HepG2 (cell line): ENCODE data around the gene DDX46. TPM values are rescaled to one million over a fixed set of nuclear protein-coding genes. Genes with fewer than 3 reads are reported as not detected.

Source experiments
- AGO2 ChIP-seq: fragments of 200-400 bp; formaldehyde crosslinking; optimal IDR thresholded peaks from 2 replicates; pipeline ENCODE3; 2017; ENCODE audit warnings: mild to moderate bottlenecking, low read depth, low read length, moderate library complexity
- GABPB1 ChIP-seq: IDR thresholded peaks from 2 replicates; pipeline ENCODE4 v1.6.1; 2016; ENCODE audit warnings: mild to moderate bottlenecking, missing genetic modification reagents, moderate library complexity, missing compliant biosample characterization
- HINFP ChIP-seq: sonication (generic); formaldehyde crosslinking; IDR thresholded peaks from 2 replicates; pipeline ENCODE4 v1.4.0; 2020; ENCODE audit warnings: low read depth, mild to moderate bottlenecking, missing genetic modification reagents
- KLF15 ChIP-seq: sonication (generic); formaldehyde crosslinking; IDR thresholded peaks from 2 replicates; pipeline ENCODE4 v1.8.1; 2023; ENCODE audit warnings: borderline replicate concordance, mild to moderate bottlenecking, inconsistent platforms, missing genetic modification reagents, mixed read lengths
- KMT2B ChIP-seq: IDR thresholded peaks from 2 replicates; pipeline ENCODE4 v1.6.1; 2016; ENCODE audit warnings: missing genetic modification reagents, missing compliant biosample characterization
- LCORL ChIP-seq, 2 experiments: fragments of 450-650 bp in 1 of 2; sonication (generic) in 1 of 2; formaldehyde crosslinking in 1 of 2; IDR thresholded peaks; 2 replicates each; pipeline versions ENCODE4 v1.5.0 to v1.6.1; 2017 to 2020; ENCODE audit warnings: antibody characterized with exemption in 1 of 2, missing genetic modification reagents in 1 of 2
- NR2F1 ChIP-seq, 2 experiments: fragments of 450-650 bp in 1 of 2; formaldehyde crosslinking in 1 of 2; IDR thresholded peaks; 2 replicates each; pipeline versions ENCODE4 v1.5.0 to v1.6.1; 2016 to 2020; ENCODE audit warnings: mild to moderate bottlenecking in 1 of 2, missing compliant biosample characterization in 1 of 2, missing genetic modification reagents in 1 of 2, moderate library complexity in 1 of 2
- SALL1 ChIP-seq: sonication (generic); formaldehyde crosslinking; IDR thresholded peaks from 2 replicates; pipeline ENCODE4 v1.8.0; 2022; ENCODE audit warnings: mild to moderate bottlenecking, missing genetic modification reagents
- SIN3A ChIP-seq: IDR thresholded peaks from 2 replicates; pipeline ENCODE4 v1.6.1; 2011; ENCODE audit warnings: low read depth, mild to moderate bottlenecking, control low read depth, low read length, borderline replicate concordance
- SNAPC2 ChIP-seq: sonication (generic); formaldehyde crosslinking; IDR thresholded peaks from 2 replicates; pipeline ENCODE4 v1.8.1; 2022; ENCODE audit warnings: mild to moderate bottlenecking, missing genetic modification reagents
- SRSF9 ChIP-seq: fragments of 200-400 bp; formaldehyde crosslinking; IDR thresholded peaks from 2 replicates; pipeline ENCODE4 v1.6.1; 2018; ENCODE audit warnings: borderline replicate concordance, mild to moderate bottlenecking, low read depth, low read length; ENCODE audit not compliant: insufficient read depth, poor library complexity, severe bottlenecking
- TAF15 ChIP-seq: fragments of 200-400 bp; formaldehyde crosslinking; IDR thresholded peaks from one replicate; pipeline ENCODE4 v1.6.1; 2018; ENCODE audit warnings: mild to moderate bottlenecking, low read depth, low read length; ENCODE audit not compliant: poor library complexity, severe bottlenecking
- ZFP90 ChIP-seq: sonication (generic); formaldehyde crosslinking; IDR thresholded peaks from 2 replicates; pipeline ENCODE4 v1.8.0; 2022; ENCODE audit warnings: missing genetic modification reagents, mild to moderate bottlenecking, inconsistent platforms, borderline replicate concordance
- ZNF44 ChIP-seq: sonication (generic); formaldehyde crosslinking; IDR thresholded peaks from 2 replicates; pipeline ENCODE4 v1.5.1; 2020; ENCODE audit warnings: mild to moderate bottlenecking, missing genetic modification reagents
- ZNF530 ChIP-seq: sonication (generic); formaldehyde crosslinking; IDR thresholded peaks from 2 replicates; pipeline ENCODE4 v1.5.0; 2020; ENCODE audit warnings: low read depth, mild to moderate bottlenecking, missing genetic modification reagents
- ZNF572 ChIP-seq: sonication (generic); formaldehyde crosslinking; IDR thresholded peaks from 2 replicates; pipeline ENCODE4 v1.5.1; 2020; ENCODE audit warnings: mild to moderate bottlenecking, missing genetic modification reagents
- ZNF605 ChIP-seq: sonication (generic); formaldehyde crosslinking; IDR thresholded peaks from 2 replicates; pipeline ENCODE4 v1.8.0; 2022; ENCODE audit warnings: mild to moderate bottlenecking, missing genetic modification reagents
- ZNF780A ChIP-seq: sonication (generic); formaldehyde crosslinking; IDR thresholded peaks from 2 replicates; pipeline ENCODE4 v1.8.0; 2022; ENCODE audit warnings: mild to moderate bottlenecking, missing genetic modification reagents, moderate library complexity
- polyA plus RNA-seq, 8 experiments: library from polyadenylated mRNA; depleted of rRNA in 3 of 8; stranded (reverse) in 7 of 8; unstranded in 1 of 8; fragments of >200 nt; fragmentation: Illumina TruSeq in 4 of 8; extraction: Trizol in 4 of 8; gene quantifications; 2 replicates each; pipeline versions ENCODE4 v1.2.1 to v1.2.3, GENCODE V29; 2011 to 2016; ENCODE audit warnings: low read depth in 4 of 8, missing spikeins in 1 of 8, mixed read lengths in 1 of 8; ENCODE audit not compliant: insufficient read depth in 1 of 8
- total RNA-seq, 5 experiments: library from RNA; depleted of rRNA; stranded (reverse); fragments of >200 nt; fragmentation: Illumina TruSeq; extraction: Trizol; gene quantifications; 2 replicates each; pipeline ENCODE4 v1.2.3, GENCODE V29; 2016; ENCODE audit warnings: low read depth in 1 of 5
- TF ChIP-seq, protein P1 (sequence below): sonication (generic); formaldehyde crosslinking; IDR thresholded peaks from 2 replicates; pipeline ENCODE4 v1.4.0; 2020; ENCODE audit warnings: missing genetic modification reagents, borderline replicate concordance
- TF ChIP-seq, protein P2 (sequence below): IDR thresholded peaks from 2 replicates; pipeline ENCODE4 v1.6.1; 2016; ENCODE audit warnings: missing genetic modification reagents, missing compliant biosample characterization
- TF ChIP-seq, protein P3 (sequence below): sonication (generic); formaldehyde crosslinking; IDR thresholded peaks from 2 replicates; pipeline ENCODE4 v1.4.0; 2020; ENCODE audit warnings: missing genetic modification reagents, mild to moderate bottlenecking, borderline replicate concordance

The DDX46 gene
- total and polyA plus RNA-seq, 2 of the 13 experiments (the other 11 are each of a cell fraction or from before 2014, with no cell fraction given), result 27.3 to 59.3 TPM

DNA sequence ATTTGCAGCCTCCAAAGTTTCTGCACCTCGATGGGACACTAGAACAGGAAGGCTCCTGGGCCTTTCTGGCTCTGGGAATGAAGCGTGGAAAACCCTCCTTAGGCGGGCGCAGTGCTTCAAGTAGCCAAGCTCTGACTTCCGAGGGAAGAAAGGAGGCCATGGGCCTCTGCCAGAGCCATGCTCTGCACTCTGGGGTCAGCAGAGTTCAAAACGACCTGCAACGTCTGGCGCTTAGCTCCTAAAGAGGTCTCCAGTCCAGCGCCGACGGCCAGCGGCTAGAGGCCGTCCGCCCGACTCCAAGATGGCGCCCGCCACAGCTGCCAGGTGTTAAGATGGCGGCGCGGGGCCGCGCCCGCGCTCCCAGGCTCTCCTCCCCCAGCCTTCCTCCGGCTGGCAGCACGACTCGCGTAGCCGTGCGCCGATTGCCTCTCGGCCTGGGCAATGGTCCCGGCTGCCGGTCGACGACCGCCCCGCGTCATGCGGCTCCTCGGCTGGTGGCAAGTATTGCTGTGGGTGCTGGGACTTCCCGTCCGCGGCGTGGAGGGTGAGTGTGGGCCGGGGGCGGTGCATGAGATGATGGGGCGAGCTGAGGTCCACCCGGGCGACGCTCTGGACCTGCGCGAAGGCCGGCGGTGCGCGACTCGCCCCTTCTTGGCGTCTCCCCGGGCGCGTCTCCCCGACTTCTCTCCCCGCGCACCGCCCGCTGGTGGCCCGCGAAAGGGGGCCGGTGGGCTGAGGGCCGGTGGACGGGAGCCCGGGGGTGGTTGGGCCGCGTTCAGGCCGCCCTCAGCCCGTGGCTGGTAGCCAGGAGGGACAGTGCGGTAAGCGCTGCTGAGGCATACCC is 115.6 kb downstream of the DDX46 start, which contains the start of gene TXNDC15 (continued):
- TF ChIP-seq SRSF9 (no peak), AGO2 (peak; percentile 87), LCORL (IDR thresholded peaks at IDR 0.05) (no peak), LCORL (CRISPR knock-in tag; IDR thresholded peaks at IDR 0.05) (peak; percentile 82), ZNF605 (CRISPR knock-in tag) (peak; percentile 89), KMT2B (peak; percentile 91), ZFP90 (CRISPR knock-in tag) (peak; percentile 90; the same call in 1 of the 2 replicates), KLF15 (CRISPR knock-in tag) (0 out of 2 replicates have a peak, but pooled peaks have one; percentile 43), TAF15 (no peak), SNAPC2 (peak; percentile 61; the same call in 1 of the 2 replicates), SIN3A (no peak), ZNF530 (CRISPR knock-in tag) (0 out of 2 replicates have a peak, but pooled peaks have one; percentile 41), ZNF780A (peak; percentile 81; the same call in 1 of the 2 replicates), SALL1 (CRISPR knock-in tag) (peak; percentile 85; the same call in 1 of the 2 replicates), ZNF44 (CRISPR knock-in tag) (0 out of 2 replicates have a peak, but pooled peaks have one; percentile 21), GABPB1 (peak; percentile 91), HINFP (peak; percentile 90), NR2F1 (CRISPR knock-in tag; IDR thresholded peaks at IDR 0.05) (peak in 1 of 2 experiments; percentile 25; a peak in 2 of 4 replicates), ZNF572 (CRISPR knock-in tag) (no peak; the same call in 1 of the 2 replicates)
- TF ChIP-seq, protein P1, sequence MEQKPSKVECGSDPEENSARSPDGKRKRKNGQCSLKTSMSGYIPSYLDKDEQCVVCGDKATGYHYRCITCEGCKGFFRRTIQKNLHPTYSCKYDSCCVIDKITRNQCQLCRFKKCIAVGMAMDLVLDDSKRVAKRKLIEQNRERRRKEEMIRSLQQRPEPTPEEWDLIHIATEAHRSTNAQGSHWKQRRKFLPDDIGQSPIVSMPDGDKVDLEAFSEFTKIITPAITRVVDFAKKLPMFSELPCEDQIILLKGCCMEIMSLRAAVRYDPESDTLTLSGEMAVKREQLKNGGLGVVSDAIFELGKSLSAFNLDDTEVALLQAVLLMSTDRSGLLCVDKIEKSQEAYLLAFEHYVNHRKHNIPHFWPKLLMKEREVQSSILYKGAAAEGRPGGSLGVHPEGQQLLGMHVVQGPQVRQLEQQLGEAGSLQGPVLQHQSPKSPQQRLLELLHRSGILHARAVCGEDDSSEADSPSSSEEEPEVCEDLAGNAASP (CRISPR knock-in tag), result peak; percentile 47; the same call in 1 of the 2 replicates
- TF ChIP-seq, protein P2, sequence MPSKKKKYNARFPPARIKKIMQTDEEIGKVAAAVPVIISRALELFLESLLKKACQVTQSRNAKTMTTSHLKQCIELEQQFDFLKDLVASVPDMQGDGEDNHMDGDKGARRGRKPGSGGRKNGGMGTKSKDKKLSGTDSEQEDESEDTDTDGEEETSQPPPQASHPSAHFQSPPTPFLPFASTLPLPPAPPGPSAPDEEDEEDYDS, result no peak; the same call in 1 of the 2 replicates
- TF ChIP-seq, protein P3, sequence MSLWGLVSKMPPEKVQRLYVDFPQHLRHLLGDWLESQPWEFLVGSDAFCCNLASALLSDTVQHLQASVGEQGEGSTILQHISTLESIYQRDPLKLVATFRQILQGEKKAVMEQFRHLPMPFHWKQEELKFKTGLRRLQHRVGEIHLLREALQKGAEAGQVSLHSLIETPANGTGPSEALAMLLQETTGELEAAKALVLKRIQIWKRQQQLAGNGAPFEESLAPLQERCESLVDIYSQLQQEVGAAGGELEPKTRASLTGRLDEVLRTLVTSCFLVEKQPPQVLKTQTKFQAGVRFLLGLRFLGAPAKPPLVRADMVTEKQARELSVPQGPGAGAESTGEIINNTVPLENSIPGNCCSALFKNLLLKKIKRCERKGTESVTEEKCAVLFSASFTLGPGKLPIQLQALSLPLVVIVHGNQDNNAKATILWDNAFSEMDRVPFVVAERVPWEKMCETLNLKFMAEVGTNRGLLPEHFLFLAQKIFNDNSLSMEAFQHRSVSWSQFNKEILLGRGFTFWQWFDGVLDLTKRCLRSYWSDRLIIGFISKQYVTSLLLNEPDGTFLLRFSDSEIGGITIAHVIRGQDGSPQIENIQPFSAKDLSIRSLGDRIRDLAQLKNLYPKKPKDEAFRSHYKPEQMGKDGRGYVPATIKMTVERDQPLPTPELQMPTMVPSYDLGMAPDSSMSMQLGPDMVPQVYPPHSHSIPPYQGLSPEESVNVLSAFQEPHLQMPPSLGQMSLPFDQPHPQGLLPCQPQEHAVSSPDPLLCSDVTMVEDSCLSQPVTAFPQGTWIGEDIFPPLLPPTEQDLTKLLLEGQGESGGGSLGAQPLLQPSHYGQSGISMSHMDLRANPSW (CRISPR knock-in tag), result 0 out of 2 replicates have a peak, but pooled peaks have one; percentile 75
